IMR-90 (cell line): ENCODE data around the gene C19orf73. TPM values are rescaled to one million over a fixed set of nuclear protein-coding genes. Genes with fewer than 3 reads are reported as not detected.

Experiments
- ATAC-seq: fragments of 200-7000 bp; cut with Tn5 transposase; 2 replicates; pipeline ENCODE4 v1.9.1; 2020; ENCODE audit warnings: low read depth, mild to moderate bottlenecking, moderate library complexity
- BruUV-seq: library from RNA; stranded (reverse); fragments of 400-500 nt; replicated peaks from 2 replicates; lab custom pipeline; 2021; lab: Mats Ljungman, UMichigan
- CTCF ChIA-PET: fragments of 300-600 bp; formaldehyde crosslinking; extraction: SDS; loops from one replicate; lab custom pipeline; 2021; ENCODE audit warnings: antibody characterized with exemption; lab: Yijun Ruan, JAX
- POLR2A ChIA-PET: fragments of 300-600 bp; sonication (Branson Sonifier 250); formaldehyde crosslinking; loops from one replicate; lab custom pipeline; 2022; ENCODE audit warnings: antibody characterized with exemption; ENCODE audit not compliant: unreplicated experiment; lab: Charles Lee
- DNase-seq: peaks from one replicate; pipeline ENCODE4 v3.0.0; 2013
- H2AFZ ChIP-seq: replicated peaks from 2 replicates; pipeline ENCODE3; 2013; ENCODE audit warnings: low read length, mild to moderate bottlenecking; ENCODE audit not compliant: poor library complexity
- H2AK5ac ChIP-seq: 2 replicates; pipeline ENCODE4 v1.6.1; 2013; ENCODE audit warnings: low read depth, low read length, inconsistent platforms
- H2AK9ac ChIP-seq: replicated peaks from 2 replicates; pipeline ENCODE3; 2013; ENCODE audit warnings: mild to moderate bottlenecking, low read depth, low read length, moderate library complexity; ENCODE audit not compliant: poor library complexity
- H2BK120ac ChIP-seq: 2 replicates; pipeline ENCODE4 v1.6.1; 2013; ENCODE audit warnings: low read depth, low read length, inconsistent platforms
- H2BK15ac ChIP-seq: 3 replicates; pipeline ENCODE4 v1.6.1; 2013; ENCODE audit warnings: low read depth, low read length, inconsistent platforms
- H2BK20ac ChIP-seq: 2 replicates; pipeline ENCODE4 v1.6.1; 2013; ENCODE audit warnings: low read depth, mild to moderate bottlenecking, inconsistent platforms, low read length, moderate library complexity
- H2BK5ac ChIP-seq: 2 replicates; pipeline ENCODE4 v1.6.1; 2013; ENCODE audit warnings: mild to moderate bottlenecking, low read depth, low read length, inconsistent platforms; ENCODE audit not compliant: poor library complexity, severe bottlenecking
- H3K14ac ChIP-seq: replicated peaks from 2 replicates; pipeline ENCODE4 v1.6.1; 2013; ENCODE audit warnings: low read depth, low read length, inconsistent platforms
- H3K18ac ChIP-seq: 2 replicates; pipeline ENCODE4 v1.6.1; 2013; ENCODE audit warnings: low read depth, low read length, control low read depth
- H3K23ac ChIP-seq: 2 replicates; pipeline ENCODE4 v1.6.1; 2013; ENCODE audit warnings: low read depth, low read length, inconsistent platforms
- H3K27ac ChIP-seq: 2 replicates; pipeline ENCODE4 v1.5.1; 2013; ENCODE audit warnings: mild to moderate bottlenecking, control low read depth, low read length; ENCODE audit not compliant: insufficient read depth
- H3K27me3 ChIP-seq: 2 replicates; pipeline ENCODE4 v1.6.1; 2013; ENCODE audit warnings: low read length; ENCODE audit not compliant: control insufficient read depth, insufficient read depth
- H3K36me3 ChIP-seq: 2 replicates; pipeline ENCODE4 v1.6.1; 2013; ENCODE audit warnings: low read length, mixed read lengths; ENCODE audit not compliant: control insufficient read depth, insufficient read depth
- H3K4ac ChIP-seq: 2 replicates; pipeline ENCODE4 v1.6.1; 2013; ENCODE audit warnings: low read depth, low read length, inconsistent platforms
- H3K4me1 ChIP-seq: 2 replicates; pipeline ENCODE4 v1.6.1; 2013; ENCODE audit warnings: low read length, mixed read lengths; ENCODE audit not compliant: control insufficient read depth, insufficient read depth
- H3K4me2 ChIP-seq: 2 replicates; pipeline ENCODE4 v1.6.1; 2013; ENCODE audit warnings: low read depth, mild to moderate bottlenecking, control low read depth, low read length, moderate library complexity
- H3K4me3 ChIP-seq: 2 replicates; pipeline ENCODE4 v1.5.1; 2013; ENCODE audit warnings: low read depth, mild to moderate bottlenecking, control low read depth, low read length, moderate library complexity; ENCODE audit not compliant: insufficient read depth
- H3K56ac ChIP-seq: 2 replicates; pipeline ENCODE4 v1.6.1; 2013; ENCODE audit warnings: low read length, inconsistent platforms; ENCODE audit not compliant: insufficient read depth; ENCODE audit errors: extremely low read depth
- H3K79me1 ChIP-seq, 2 experiments: 2 replicates each; pipeline ENCODE4 v1.6.1; 2013; ENCODE audit warnings: low read length in 2 of 2, inconsistent platforms in 1 of 2, low read depth in 1 of 2
- H3K9ac ChIP-seq: 2 replicates; pipeline ENCODE4 v1.6.1; 2013; ENCODE audit warnings: low read depth, low read length, control low read depth
- H3K9me1 ChIP-seq: 2 replicates; pipeline ENCODE4 v1.6.1; 2013; ENCODE audit warnings: low read length, inconsistent platforms; ENCODE audit not compliant: insufficient read depth
- H3K9me3 ChIP-seq: 2 replicates; pipeline ENCODE4 v1.6.1; 2013; ENCODE audit warnings: low read length; ENCODE audit not compliant: control insufficient read depth, insufficient read depth
- H4K20me1 ChIP-seq: 2 replicates; pipeline ENCODE4 v1.6.1; 2013; ENCODE audit warnings: low read length, inconsistent platforms; ENCODE audit not compliant: insufficient read depth
- H4K5ac ChIP-seq: 2 replicates; pipeline ENCODE4 v1.6.1; 2013; ENCODE audit warnings: mild to moderate bottlenecking, low read depth, low read length, control low read depth
- H4K8ac ChIP-seq, 2 experiments: 2 replicates each; pipeline ENCODE4 v1.6.1; 2013; ENCODE audit warnings: low read depth in 2 of 2, low read length in 2 of 2, control low read depth in 1 of 2, inconsistent platforms in 1 of 2
- H4K91ac ChIP-seq: 2 replicates; pipeline ENCODE4 v1.6.1; 2013; ENCODE audit warnings: low read depth, low read length, inconsistent platforms; ENCODE audit not compliant: insufficient read depth
- BHLHE40 ChIP-seq: fragments of 150-350 bp; IDR thresholded peaks from 2 replicates; pipeline ENCODE4 v1.6.1; 2016; ENCODE audit warnings: mild to moderate bottlenecking, low read depth, low read length
- CEBPB ChIP-seq: IDR thresholded peaks from 2 replicates; pipeline ENCODE4 v1.6.1; 2012; ENCODE audit warnings: low read depth, low read length, improper control_type of control experiment
- CHD1 ChIP-seq: IDR thresholded peaks from 2 replicates; pipeline ENCODE4 v1.6.1; 2012; ENCODE audit warnings: low read depth, low read length, improper control_type of control experiment
- FOS ChIP-seq: fragments of 150-350 bp; IDR thresholded peaks from 2 replicates; pipeline ENCODE4 v1.6.1; 2016; ENCODE audit warnings: low read depth, low read length
- MAFK ChIP-seq: IDR thresholded peaks from 2 replicates; pipeline ENCODE4 v1.6.1; 2012; ENCODE audit warnings: low read depth, low read length, improper control_type of control experiment
- MAZ ChIP-seq: IDR thresholded peaks from 2 replicates; pipeline ENCODE4 v1.6.1; 2012; ENCODE audit warnings: low read depth, mild to moderate bottlenecking, low read length, improper control_type of control experiment, moderate library complexity, borderline replicate concordance
- MXI1 ChIP-seq: IDR thresholded peaks from 2 replicates; pipeline ENCODE4 v1.6.1; 2012; ENCODE audit warnings: low read depth, mild to moderate bottlenecking, low read length, moderate library complexity, borderline replicate concordance
- NFE2L2 ChIP-seq: fragments of 150-350 bp; IDR thresholded peaks from 2 replicates; pipeline ENCODE4 v1.6.1; 2016; ENCODE audit warnings: low read depth, mild to moderate bottlenecking, low read length
- POLR2A ChIP-seq: IDR thresholded peaks from 2 replicates; pipeline ENCODE4 v1.6.1; 2012; ENCODE audit warnings: mild to moderate bottlenecking, low read depth, low read length
- RAD21 ChIP-seq: IDR thresholded peaks from 2 replicates; pipeline ENCODE4 v1.6.1; 2012; ENCODE audit warnings: low read length, improper control_type of control experiment
- RCOR1 ChIP-seq: IDR thresholded peaks from 2 replicates; pipeline ENCODE4 v1.6.1; 2012; ENCODE audit warnings: mild to moderate bottlenecking, low read length, improper control_type of control experiment; ENCODE audit not compliant: insufficient replicate concordance
- RFX5 ChIP-seq: IDR thresholded peaks from 2 replicates; pipeline ENCODE4 v1.8.0; 2012; ENCODE audit warnings: low read depth, mild to moderate bottlenecking, low read length, moderate library complexity
- SMC3 ChIP-seq: fragments of 150-350 bp; IDR thresholded peaks from 2 replicates; pipeline ENCODE4 v1.6.1; 2016; ENCODE audit warnings: low read depth, mild to moderate bottlenecking, antibody characterized with exemption, low read length, moderate library complexity
- whole genome bisulfite sequencing, 2 experiments: methylation state at CpG; one replicate each; pipeline versions ENCODE4 v1.1.5 to v1.1.7; 2013; ENCODE audit warnings: missing lambda C conversion rate in 2 of 2; ENCODE audit not compliant: insufficient read length in 1 of 2; ENCODE audit errors: extremely low coverage in 2 of 2; 5-methylcytosine and 5-hydroxymethylcytosine counted together
- dilution Hi-C: fragments of 300-500 bp; cut with HindIII; formaldehyde crosslinking; loops from one replicate; pipeline ENCODE4 v1.14.3; 2018; ENCODE audit warnings: low sequenced_read_pairs; ENCODE audit not compliant: unreplicated experiment
- in situ Hi-C: fragments of 300-500 bp; cut with MboI; formaldehyde crosslinking; loops from 3 replicates; pipeline ENCODE4 v1.14.3; 2019; ENCODE audit warnings: low sequenced_read_pairs, inconsistent platforms, mixed read lengths
- intact Hi-C: fragments of 100-400 bp; cut with micrococcal nuclease; formaldehyde crosslinking; loops from 2 replicates; pipeline ENCODE4 v1.10.0; 2022
- polyA plus RNA-seq, 3 experiments: library from polyadenylated mRNA; depleted of rRNA; stranded (reverse); fragments of >200 nt; gene quantifications; 2 replicates each; pipeline ENCODE4 v1.2.3, GENCODE V29; 2012; ENCODE audit warnings: low replicate concordance in 1 of 3
- total RNA-seq: library from RNA; depleted of rRNA; stranded (reverse); fragments of >200 nt; gene quantifications from 2 replicates; pipeline ENCODE4 v1.2.3, GENCODE V29; 2012
- TF ChIP-seq, protein P1 (sequence below): conservative IDR thresholded peaks from 2 replicates; pipeline ENCODE4 v1.5.1; 2012; ENCODE audit warnings: mild to moderate bottlenecking, low read depth, low read length, improper control_type of control experiment
- TF ChIP-seq, protein P2 (sequence below): fragments of 150-350 bp; IDR thresholded peaks from 2 replicates; pipeline ENCODE4 v1.6.1; 2017; ENCODE audit warnings: mild to moderate bottlenecking, antibody characterized with exemption, low read length, low read depth

C19orf73 gene
- total and polyA plus RNA-seq, 2 of the 4 experiments (the other 2 are of a cell fraction), result 1.2 TPM; not detected in 1

GRCh38 chr19:49107625-49108459 lies 11.1 kb downstream of the C19orf73 start:
- no peak overlapping the region for H2AFZ ChIP-seq
- intact Hi-C loops, result no loop called here
- TF ChIP-seq FOS, result no peak
- no peak for TF ChIP-seq POLR2A
- TF ChIP-seq SMC3, result no peak
- TF ChIP-seq RCOR1, result no peak
- no peak for TF ChIP-seq RAD21
- no peak for TF ChIP-seq MAZ
- no peak for TF ChIP-seq MAFK
- TF ChIP-seq BHLHE40, result no peak
- TF ChIP-seq RFX5, result no peak
- TF ChIP-seq MXI1, result no peak
- no peak for TF ChIP-seq NFE2L2
- TF ChIP-seq CHD1, result no peak
- TF ChIP-seq, protein P1, sequence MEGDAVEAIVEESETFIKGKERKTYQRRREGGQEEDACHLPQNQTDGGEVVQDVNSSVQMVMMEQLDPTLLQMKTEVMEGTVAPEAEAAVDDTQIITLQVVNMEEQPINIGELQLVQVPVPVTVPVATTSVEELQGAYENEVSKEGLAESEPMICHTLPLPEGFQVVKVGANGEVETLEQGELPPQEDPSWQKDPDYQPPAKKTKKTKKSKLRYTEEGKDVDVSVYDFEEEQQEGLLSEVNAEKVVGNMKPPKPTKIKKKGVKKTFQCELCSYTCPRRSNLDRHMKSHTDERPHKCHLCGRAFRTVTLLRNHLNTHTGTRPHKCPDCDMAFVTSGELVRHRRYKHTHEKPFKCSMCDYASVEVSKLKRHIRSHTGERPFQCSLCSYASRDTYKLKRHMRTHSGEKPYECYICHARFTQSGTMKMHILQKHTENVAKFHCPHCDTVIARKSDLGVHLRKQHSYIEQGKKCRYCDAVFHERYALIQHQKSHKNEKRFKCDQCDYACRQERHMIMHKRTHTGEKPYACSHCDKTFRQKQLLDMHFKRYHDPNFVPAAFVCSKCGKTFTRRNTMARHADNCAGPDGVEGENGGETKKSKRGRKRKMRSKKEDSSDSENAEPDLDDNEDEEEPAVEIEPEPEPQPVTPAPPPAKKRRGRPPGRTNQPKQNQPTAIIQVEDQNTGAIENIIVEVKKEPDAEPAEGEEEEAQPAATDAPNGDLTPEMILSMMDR, result no peak
- TF ChIP-seq CEBPB, result no peak
- TF ChIP-seq, protein P2, sequence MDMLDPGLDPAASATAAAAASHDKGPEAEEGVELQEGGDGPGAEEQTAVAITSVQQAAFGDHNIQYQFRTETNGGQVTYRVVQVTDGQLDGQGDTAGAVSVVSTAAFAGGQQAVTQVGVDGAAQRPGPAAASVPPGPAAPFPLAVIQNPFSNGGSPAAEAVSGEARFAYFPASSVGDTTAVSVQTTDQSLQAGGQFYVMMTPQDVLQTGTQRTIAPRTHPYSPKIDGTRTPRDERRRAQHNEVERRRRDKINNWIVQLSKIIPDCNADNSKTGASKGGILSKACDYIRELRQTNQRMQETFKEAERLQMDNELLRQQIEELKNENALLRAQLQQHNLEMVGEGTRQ, result no peak

More at GRCh38 chr19:49107625-49108459, 11.1 kb downstream of the C19orf73 start:
- H3K9me1 ChIP-seq, result peaks cover 5% of the 10 kb centered on the region; the same call in 1 of the 2 replicates
- 97% methylated on average over 48 of the region's 93 CpGs; no CpG with 5 or more reads in 1 of the 2 experiments for WGBS, 2 experiments
- CTCF ChIA-PET, result no interaction called here
- H2BK20ac ChIP-seq, result no peak overlapping the region
- DNase-seq, result no peak
- dilution Hi-C loops, result no loop called here
- H3K36me3 ChIP-seq, result peaks cover 61% of the 10 kb centered on the region
- H2BK5ac ChIP-seq, result no peak overlapping the region
- H2AK5ac ChIP-seq, result no peak overlapping the region
- H3K23ac ChIP-seq, result no peak overlapping the region
- H4K20me1 ChIP-seq, result peaks cover 38% of the 10 kb centered on the region
- no peaks in the 10 kb centered on the region for H3K27me3 ChIP-seq
- H2BK120ac ChIP-seq, result no peak overlapping the region
- H3K9me3 ChIP-seq, result no peaks in the 10 kb centered on the region
- in situ Hi-C loops, result no loop called here
- H2AK9ac ChIP-seq, result no peak overlapping the region
- H3K4me1 ChIP-seq, result no peaks in the 10 kb centered on the region
- no peak overlapping the region for H3K4ac ChIP-seq
- H4K8ac ChIP-seq, result no peak overlapping the region
- H4K91ac ChIP-seq, result no peak overlapping the region
- TSS peak; percentile 54 for BruUV-seq
- H3K4me2 ChIP-seq, result no peak overlapping the region
- H2BK15ac ChIP-seq, result no peak overlapping the region
- H3K27ac ChIP-seq, result no peak overlapping the region
- POLR2A ChIA-PET, result no interaction called here
- no peak overlapping the region for H3K9ac ChIP-seq
- ATAC-seq, result no peak
- H3K56ac ChIP-seq, result no peak overlapping the region
- H3K79me1 ChIP-seq, result peaks cover 8 to 49% of the 10 kb centered on the region in 2 experiments; a peak in 3 of 4 replicates
- H4K5ac ChIP-seq, result no peak overlapping the region
- no peak overlapping the region for H3K4me3 ChIP-seq
- H3K18ac ChIP-seq, result no peak overlapping the region
- no peak overlapping the region for H3K14ac ChIP-seq
